IMR-90 (cell line): Measurements from ENCODE around the gene MDH1. TPM values are rescaled to one million over a fixed set of nuclear protein-coding genes. Genes with fewer than 3 reads are reported as not detected.

Experiments
- ATAC-seq: fragments of 200-7000 bp; cut with Tn5 transposase; 2 replicates; pipeline ENCODE4 v1.9.1; 2020; ENCODE audit warnings: low read depth, mild to moderate bottlenecking, moderate library complexity
- BruUV-seq: library from RNA; stranded (reverse); fragments of 400-500 nt; replicated peaks from 2 replicates; lab custom pipeline; 2021; lab: Mats Ljungman, UMichigan
- CTCF ChIA-PET: fragments of 300-600 bp; formaldehyde crosslinking; extraction: SDS; loops from one replicate; lab custom pipeline; 2021; ENCODE audit warnings: antibody characterized with exemption; lab: Yijun Ruan, JAX
- POLR2A ChIA-PET: fragments of 300-600 bp; sonication (Branson Sonifier 250); formaldehyde crosslinking; loops from one replicate; lab custom pipeline; 2022; ENCODE audit warnings: antibody characterized with exemption; ENCODE audit not compliant: unreplicated experiment; lab: Charles Lee
- DNase-seq: peaks from one replicate; pipeline ENCODE4 v3.0.0; 2013
- H2AFZ ChIP-seq: replicated peaks from 2 replicates; pipeline ENCODE3; 2013; ENCODE audit warnings: low read length, mild to moderate bottlenecking; ENCODE audit not compliant: poor library complexity
- H2AK5ac ChIP-seq: 2 replicates; pipeline ENCODE4 v1.6.1; 2013; ENCODE audit warnings: low read depth, low read length, inconsistent platforms
- H2AK9ac ChIP-seq: replicated peaks from 2 replicates; pipeline ENCODE3; 2013; ENCODE audit warnings: mild to moderate bottlenecking, low read depth, low read length, moderate library complexity; ENCODE audit not compliant: poor library complexity
- H2BK120ac ChIP-seq: 2 replicates; pipeline ENCODE4 v1.6.1; 2013; ENCODE audit warnings: low read depth, low read length, inconsistent platforms
- H2BK15ac ChIP-seq: 3 replicates; pipeline ENCODE4 v1.6.1; 2013; ENCODE audit warnings: low read depth, low read length, inconsistent platforms
- H2BK20ac ChIP-seq: 2 replicates; pipeline ENCODE4 v1.6.1; 2013; ENCODE audit warnings: low read depth, mild to moderate bottlenecking, inconsistent platforms, low read length, moderate library complexity
- H2BK5ac ChIP-seq: 2 replicates; pipeline ENCODE4 v1.6.1; 2013; ENCODE audit warnings: mild to moderate bottlenecking, low read depth, low read length, inconsistent platforms; ENCODE audit not compliant: poor library complexity, severe bottlenecking
- H3K14ac ChIP-seq: replicated peaks from 2 replicates; pipeline ENCODE4 v1.6.1; 2013; ENCODE audit warnings: low read depth, low read length, inconsistent platforms
- H3K18ac ChIP-seq: 2 replicates; pipeline ENCODE4 v1.6.1; 2013; ENCODE audit warnings: low read depth, low read length, control low read depth
- H3K23ac ChIP-seq: 2 replicates; pipeline ENCODE4 v1.6.1; 2013; ENCODE audit warnings: low read depth, low read length, inconsistent platforms
- H3K27ac ChIP-seq: 2 replicates; pipeline ENCODE4 v1.5.1; 2013; ENCODE audit warnings: mild to moderate bottlenecking, control low read depth, low read length; ENCODE audit not compliant: insufficient read depth
- H3K27me3 ChIP-seq: 2 replicates; pipeline ENCODE4 v1.6.1; 2013; ENCODE audit warnings: low read length; ENCODE audit not compliant: control insufficient read depth, insufficient read depth
- H3K36me3 ChIP-seq: 2 replicates; pipeline ENCODE4 v1.6.1; 2013; ENCODE audit warnings: low read length, mixed read lengths; ENCODE audit not compliant: control insufficient read depth, insufficient read depth
- H3K4ac ChIP-seq: 2 replicates; pipeline ENCODE4 v1.6.1; 2013; ENCODE audit warnings: low read depth, low read length, inconsistent platforms
- H3K4me1 ChIP-seq: 2 replicates; pipeline ENCODE4 v1.6.1; 2013; ENCODE audit warnings: low read length, mixed read lengths; ENCODE audit not compliant: control insufficient read depth, insufficient read depth
- H3K4me2 ChIP-seq: 2 replicates; pipeline ENCODE4 v1.6.1; 2013; ENCODE audit warnings: low read depth, mild to moderate bottlenecking, control low read depth, low read length, moderate library complexity
- H3K4me3 ChIP-seq: 2 replicates; pipeline ENCODE4 v1.5.1; 2013; ENCODE audit warnings: low read depth, mild to moderate bottlenecking, control low read depth, low read length, moderate library complexity; ENCODE audit not compliant: insufficient read depth
- H3K56ac ChIP-seq: 2 replicates; pipeline ENCODE4 v1.6.1; 2013; ENCODE audit warnings: low read length, inconsistent platforms; ENCODE audit not compliant: insufficient read depth; ENCODE audit errors: extremely low read depth
- H3K79me1 ChIP-seq, 2 experiments: 2 replicates each; pipeline ENCODE4 v1.6.1; 2013; ENCODE audit warnings: low read length in 2 of 2, inconsistent platforms in 1 of 2, low read depth in 1 of 2
- H3K9ac ChIP-seq: 2 replicates; pipeline ENCODE4 v1.6.1; 2013; ENCODE audit warnings: low read depth, low read length, control low read depth
- H3K9me1 ChIP-seq: 2 replicates; pipeline ENCODE4 v1.6.1; 2013; ENCODE audit warnings: low read length, inconsistent platforms; ENCODE audit not compliant: insufficient read depth
- H3K9me3 ChIP-seq: 2 replicates; pipeline ENCODE4 v1.6.1; 2013; ENCODE audit warnings: low read length; ENCODE audit not compliant: control insufficient read depth, insufficient read depth
- H4K20me1 ChIP-seq: 2 replicates; pipeline ENCODE4 v1.6.1; 2013; ENCODE audit warnings: low read length, inconsistent platforms; ENCODE audit not compliant: insufficient read depth
- H4K5ac ChIP-seq: 2 replicates; pipeline ENCODE4 v1.6.1; 2013; ENCODE audit warnings: mild to moderate bottlenecking, low read depth, low read length, control low read depth
- H4K8ac ChIP-seq, 2 experiments: 2 replicates each; pipeline ENCODE4 v1.6.1; 2013; ENCODE audit warnings: low read depth in 2 of 2, low read length in 2 of 2, control low read depth in 1 of 2, inconsistent platforms in 1 of 2
- H4K91ac ChIP-seq: 2 replicates; pipeline ENCODE4 v1.6.1; 2013; ENCODE audit warnings: low read depth, low read length, inconsistent platforms; ENCODE audit not compliant: insufficient read depth
- CEBPB ChIP-seq: IDR thresholded peaks from 2 replicates; pipeline ENCODE4 v1.6.1; 2012; ENCODE audit warnings: low read depth, low read length, improper control_type of control experiment
- CHD1 ChIP-seq: IDR thresholded peaks from 2 replicates; pipeline ENCODE4 v1.6.1; 2012; ENCODE audit warnings: low read depth, low read length, improper control_type of control experiment
- MAFK ChIP-seq: IDR thresholded peaks from 2 replicates; pipeline ENCODE4 v1.6.1; 2012; ENCODE audit warnings: low read depth, low read length, improper control_type of control experiment
- MAZ ChIP-seq: IDR thresholded peaks from 2 replicates; pipeline ENCODE4 v1.6.1; 2012; ENCODE audit warnings: low read depth, mild to moderate bottlenecking, low read length, improper control_type of control experiment, moderate library complexity, borderline replicate concordance
- MXI1 ChIP-seq: IDR thresholded peaks from 2 replicates; pipeline ENCODE4 v1.6.1; 2012; ENCODE audit warnings: low read depth, mild to moderate bottlenecking, low read length, moderate library complexity, borderline replicate concordance
- RAD21 ChIP-seq: IDR thresholded peaks from 2 replicates; pipeline ENCODE4 v1.6.1; 2012; ENCODE audit warnings: low read length, improper control_type of control experiment
- RCOR1 ChIP-seq: IDR thresholded peaks from 2 replicates; pipeline ENCODE4 v1.6.1; 2012; ENCODE audit warnings: mild to moderate bottlenecking, low read length, improper control_type of control experiment; ENCODE audit not compliant: insufficient replicate concordance
- SMC3 ChIP-seq: fragments of 150-350 bp; IDR thresholded peaks from 2 replicates; pipeline ENCODE4 v1.6.1; 2016; ENCODE audit warnings: low read depth, mild to moderate bottlenecking, antibody characterized with exemption, low read length, moderate library complexity
- WGBS, 2 experiments: methylation state at CpG; one replicate each; pipeline versions ENCODE4 v1.1.5 to v1.1.7; 2013; ENCODE audit warnings: missing lambda C conversion rate in 2 of 2; ENCODE audit not compliant: insufficient read length in 1 of 2; ENCODE audit errors: extremely low coverage in 2 of 2; 5-methylcytosine and 5-hydroxymethylcytosine counted together
- dilution Hi-C: fragments of 300-500 bp; cut with HindIII; formaldehyde crosslinking; loops from one replicate; pipeline ENCODE4 v1.14.3; 2018; ENCODE audit warnings: low sequenced_read_pairs; ENCODE audit not compliant: unreplicated experiment
- in situ Hi-C: fragments of 300-500 bp; cut with MboI; formaldehyde crosslinking; loops from 3 replicates; pipeline ENCODE4 v1.14.3; 2019; ENCODE audit warnings: low sequenced_read_pairs, inconsistent platforms, mixed read lengths
- intact Hi-C: fragments of 100-400 bp; cut with micrococcal nuclease; formaldehyde crosslinking; loops from 2 replicates; pipeline ENCODE4 v1.10.0; 2022
- polyA plus RNA-seq, 3 experiments: library from polyadenylated mRNA; depleted of rRNA; stranded (reverse); fragments of >200 nt; gene quantifications; 2 replicates each; pipeline ENCODE4 v1.2.3, GENCODE V29; 2012; ENCODE audit warnings: low replicate concordance in 1 of 3
- total RNA-seq: library from RNA; depleted of rRNA; stranded (reverse); fragments of >200 nt; gene quantifications from 2 replicates; pipeline ENCODE4 v1.2.3, GENCODE V29; 2012
- TF ChIP-seq, protein P1 (sequence below): conservative IDR thresholded peaks from 2 replicates; pipeline ENCODE4 v1.5.1; 2012; ENCODE audit warnings: mild to moderate bottlenecking, low read depth, low read length, improper control_type of control experiment
- TF ChIP-seq, protein P2 (sequence below): fragments of 150-350 bp; IDR thresholded peaks from 2 replicates; pipeline ENCODE4 v1.6.1; 2017; ENCODE audit warnings: mild to moderate bottlenecking, antibody characterized with exemption, low read length, low read depth

Gene MDH1
- total and polyA plus RNA-seq, 2 of the 4 experiments (the other 2 are of a cell fraction), result 195 to 248 TPM

DNA sequence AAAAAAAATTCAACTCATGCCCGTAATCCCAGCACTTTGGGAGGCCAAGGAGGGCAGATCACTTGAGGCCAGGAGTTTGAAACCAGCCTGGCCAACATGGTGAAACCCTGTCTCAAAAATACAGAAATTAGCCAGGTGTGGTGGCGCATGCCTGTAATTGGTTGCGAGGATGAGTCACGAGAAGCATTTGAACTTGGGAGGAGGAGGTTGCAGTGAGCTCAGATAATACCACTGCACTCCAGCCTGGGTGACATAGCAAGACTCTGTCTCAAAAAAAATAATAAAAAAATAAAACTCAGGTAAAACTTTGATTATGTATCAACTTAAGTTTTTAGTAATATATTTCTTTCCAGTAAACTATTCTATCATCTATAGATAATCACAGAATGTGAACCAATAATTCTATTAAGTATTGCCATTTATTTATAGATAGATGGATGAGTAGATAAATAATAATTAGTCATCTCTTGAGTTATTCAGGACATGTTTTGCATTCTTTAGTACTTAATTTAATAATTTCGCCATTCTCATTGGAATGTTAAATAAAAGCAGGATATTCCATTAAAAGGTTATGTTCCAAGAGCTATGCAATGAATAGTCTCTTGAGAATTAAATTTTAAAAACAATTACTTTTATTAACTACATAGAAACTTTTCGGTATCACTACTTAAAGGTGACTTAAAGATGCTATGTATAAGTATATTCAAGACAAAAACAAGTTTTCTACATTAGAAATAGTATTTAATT, 49.2 kb upstream of the MDH1 start:
- no peak overlapping the region for H2BK5ac ChIP-seq
- H3K27me3 ChIP-seq, result no peaks in the 10 kb centered on the region
- no peak overlapping the region for H4K8ac ChIP-seq
- H2AK5ac ChIP-seq, result no peak overlapping the region
- no peak overlapping the region for H2BK15ac ChIP-seq
- no peak overlapping the region for H2BK20ac ChIP-seq
- in situ Hi-C loops (no loop called here), intact Hi-C loops (loop anchor here (10.0 kb wide), 1 partner anchor 755 kb away; no protein-coding TSS in a partner anchor), dilution Hi-C loops (no loop called here)
- H3K23ac ChIP-seq, result no peak overlapping the region
- H4K5ac ChIP-seq, result no peak overlapping the region
- no peaks in the 10 kb centered on the region for H3K79me1 ChIP-seq
- ChIA-PET CTCF (no interaction called here), POLR2A (no interaction called here)
- H3K56ac ChIP-seq, result no peak overlapping the region
- no peak overlapping the region for H3K9ac ChIP-seq
- no peak overlapping the region for H2BK120ac ChIP-seq
- H3K27ac ChIP-seq, result no peak overlapping the region
- H2AFZ ChIP-seq, result no peak overlapping the region
- DNase-seq (no peak), ATAC-seq (no peak)
- no peaks in the 10 kb centered on the region for H4K20me1 ChIP-seq
- TF ChIP-seq SMC3, result no peak
- no peak for TF ChIP-seq MAZ
- TF ChIP-seq MAFK, result no peak
- no peak for TF ChIP-seq CEBPB
- TF ChIP-seq, protein P1, sequence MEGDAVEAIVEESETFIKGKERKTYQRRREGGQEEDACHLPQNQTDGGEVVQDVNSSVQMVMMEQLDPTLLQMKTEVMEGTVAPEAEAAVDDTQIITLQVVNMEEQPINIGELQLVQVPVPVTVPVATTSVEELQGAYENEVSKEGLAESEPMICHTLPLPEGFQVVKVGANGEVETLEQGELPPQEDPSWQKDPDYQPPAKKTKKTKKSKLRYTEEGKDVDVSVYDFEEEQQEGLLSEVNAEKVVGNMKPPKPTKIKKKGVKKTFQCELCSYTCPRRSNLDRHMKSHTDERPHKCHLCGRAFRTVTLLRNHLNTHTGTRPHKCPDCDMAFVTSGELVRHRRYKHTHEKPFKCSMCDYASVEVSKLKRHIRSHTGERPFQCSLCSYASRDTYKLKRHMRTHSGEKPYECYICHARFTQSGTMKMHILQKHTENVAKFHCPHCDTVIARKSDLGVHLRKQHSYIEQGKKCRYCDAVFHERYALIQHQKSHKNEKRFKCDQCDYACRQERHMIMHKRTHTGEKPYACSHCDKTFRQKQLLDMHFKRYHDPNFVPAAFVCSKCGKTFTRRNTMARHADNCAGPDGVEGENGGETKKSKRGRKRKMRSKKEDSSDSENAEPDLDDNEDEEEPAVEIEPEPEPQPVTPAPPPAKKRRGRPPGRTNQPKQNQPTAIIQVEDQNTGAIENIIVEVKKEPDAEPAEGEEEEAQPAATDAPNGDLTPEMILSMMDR, result no peak
- no peak for TF ChIP-seq CHD1
- no peak for TF ChIP-seq RCOR1
- TF ChIP-seq, protein P2, sequence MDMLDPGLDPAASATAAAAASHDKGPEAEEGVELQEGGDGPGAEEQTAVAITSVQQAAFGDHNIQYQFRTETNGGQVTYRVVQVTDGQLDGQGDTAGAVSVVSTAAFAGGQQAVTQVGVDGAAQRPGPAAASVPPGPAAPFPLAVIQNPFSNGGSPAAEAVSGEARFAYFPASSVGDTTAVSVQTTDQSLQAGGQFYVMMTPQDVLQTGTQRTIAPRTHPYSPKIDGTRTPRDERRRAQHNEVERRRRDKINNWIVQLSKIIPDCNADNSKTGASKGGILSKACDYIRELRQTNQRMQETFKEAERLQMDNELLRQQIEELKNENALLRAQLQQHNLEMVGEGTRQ, result no peak
- TF ChIP-seq RAD21, result no peak
- no peak for TF ChIP-seq MXI1
- no peaks in the 10 kb centered on the region for H3K36me3 ChIP-seq
- H2AK9ac ChIP-seq, result no peak overlapping the region
- no peak overlapping the region for H3K4ac ChIP-seq
- no peak overlapping the region for H3K14ac ChIP-seq
- H3K9me3 ChIP-seq, result no peaks in the 10 kb centered on the region
- H3K4me1 ChIP-seq, result no peaks in the 10 kb centered on the region
- H3K4me3 ChIP-seq, result no peak overlapping the region
- no peak overlapping the region for H3K4me2 ChIP-seq
- H4K91ac ChIP-seq, result no peak overlapping the region
- no peak overlapping the region for H3K18ac ChIP-seq
- no TSS peak for BruUV-seq
- H3K9me1 ChIP-seq, result no peaks in the 10 kb centered on the region
- no CpG with 5 or more reads among the region's 6 CpGs for WGBS, 2 experiments
